HG03457 (cell line): ENCODE results near the gene C1orf105.
"Not testable (repeated sequence)": the region's sequence is repeated elsewhere in the genome, so short reads cannot be mapped to it uniquely, and the experiment has no call there.

ENCODE experiments used
- ATAC-seq: cut with Tn5 transposase; IDR thresholded peaks from one replicate; pipeline ENCODE4 v1.9.1; 2021; ENCODE audit warnings: moderate number of reproducible peaks; ENCODE audit not compliant: unreplicated experiment

C1orf105 gene

DNA sequence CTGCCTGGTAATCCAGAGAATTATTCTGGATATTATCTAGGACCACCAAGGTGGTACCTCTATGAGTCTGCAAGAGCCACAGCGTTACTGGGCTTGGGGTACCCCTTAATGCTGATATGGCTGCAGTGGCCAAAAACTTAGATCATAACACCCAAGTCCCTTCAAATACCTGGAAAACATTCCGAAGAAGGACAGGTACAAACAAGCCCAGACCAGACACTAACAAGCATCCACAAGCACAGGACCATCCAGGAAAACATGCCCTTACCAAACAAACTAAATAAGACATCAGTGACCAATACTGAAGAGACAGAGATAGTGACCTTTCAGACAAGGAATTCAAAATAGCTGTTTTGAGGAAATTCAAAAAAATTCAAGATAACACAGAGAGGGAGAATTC is 2.9 kb downstream of the C1orf105 start:
- ATAC-seq: no peak

DNA sequence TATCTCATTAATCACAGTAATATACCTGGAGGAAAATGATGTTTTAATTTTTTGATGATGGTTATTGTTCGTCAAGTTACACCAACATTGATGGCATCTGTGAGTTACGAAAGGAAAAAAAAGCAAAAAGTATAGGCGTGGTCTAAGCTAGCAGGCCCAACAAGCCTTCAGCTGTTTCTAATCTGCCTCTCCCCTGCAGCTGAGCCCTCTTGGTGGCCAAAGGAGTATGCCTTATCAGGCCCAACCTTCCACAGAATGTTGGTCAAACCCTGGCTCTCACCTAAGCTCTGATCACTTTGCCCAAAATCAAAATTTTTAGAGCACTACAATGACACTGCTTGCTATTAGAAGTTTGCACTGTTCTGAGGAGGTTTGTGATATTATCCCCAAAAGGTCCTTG is 4.9 kb downstream of the C1orf105 start:
- ATAC-seq: no peak

DNA sequence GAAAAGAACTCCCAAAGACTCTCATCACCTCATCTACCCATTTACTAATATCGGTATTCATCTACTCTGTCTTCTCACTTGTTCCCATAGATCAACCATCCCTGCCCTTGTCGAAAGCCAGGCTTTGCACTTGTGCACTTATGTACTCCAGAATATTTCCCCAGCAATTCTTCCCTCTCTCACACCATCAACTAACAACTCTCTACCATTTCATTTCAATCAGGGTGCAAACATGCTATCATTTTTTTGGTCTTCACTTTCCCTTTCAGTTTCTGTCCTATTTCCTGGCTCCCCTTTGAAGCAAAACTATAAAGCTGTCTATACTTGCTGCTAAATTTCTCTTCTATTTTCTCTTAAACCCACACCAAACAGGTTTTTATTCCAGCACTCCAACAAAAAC is 6.7 kb downstream of the C1orf105 start:
- no peak for ATAC-seq

DNA sequence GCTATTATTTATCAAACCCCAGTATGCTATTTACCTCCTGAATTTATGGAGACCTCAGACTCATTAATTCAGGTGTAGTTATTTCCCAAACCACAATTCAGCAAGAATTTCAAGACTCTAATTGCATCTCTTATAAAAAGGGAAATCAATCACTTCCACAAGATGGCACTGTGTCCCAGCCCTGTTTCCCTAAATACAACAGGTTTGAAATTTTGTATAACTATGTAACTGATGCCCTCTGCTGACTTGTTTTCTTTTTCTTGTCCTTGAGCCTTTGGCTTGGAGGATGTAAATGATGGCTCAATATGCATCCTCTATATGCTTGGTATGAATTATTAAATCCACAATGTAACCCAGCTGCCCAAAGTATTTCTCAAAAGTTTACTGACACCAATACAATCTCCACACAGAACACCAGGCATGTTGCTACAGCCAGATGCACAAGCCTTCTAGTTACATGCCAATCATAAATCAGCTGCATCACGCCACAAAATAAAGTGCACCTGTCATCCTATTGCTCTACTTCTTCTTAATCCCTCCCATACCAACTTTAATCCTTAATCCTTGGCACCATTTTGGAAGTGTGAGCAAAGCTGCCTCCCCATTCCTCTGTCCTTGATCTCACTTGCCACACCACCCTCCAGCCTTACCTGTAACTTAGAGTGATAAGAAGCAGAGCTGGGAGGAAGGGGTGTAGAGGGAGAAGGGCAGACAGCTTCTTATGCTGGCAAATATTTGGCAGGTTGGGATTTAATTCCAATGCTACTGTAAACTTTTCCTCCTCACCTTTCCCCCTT is 9.0 kb downstream of the C1orf105 start:
- no peak for ATAC-seq

DNA sequence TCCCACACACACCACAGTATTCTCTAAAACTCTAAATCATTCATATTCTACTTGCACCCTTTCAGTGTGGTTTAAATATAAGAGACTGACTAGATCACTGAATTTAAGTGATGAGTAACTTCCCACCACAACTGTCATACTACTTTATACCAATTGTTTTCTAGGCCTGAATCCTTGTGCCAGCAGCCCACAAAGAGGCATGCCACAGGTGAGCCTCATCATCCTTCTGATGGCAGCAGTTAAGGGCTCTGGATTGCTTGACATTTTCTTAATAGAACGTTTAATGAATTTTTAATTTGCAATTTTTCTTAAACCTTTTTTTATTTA is 9.6 kb downstream of the C1orf105 start:
- ATAC-seq: no peak

DNA sequence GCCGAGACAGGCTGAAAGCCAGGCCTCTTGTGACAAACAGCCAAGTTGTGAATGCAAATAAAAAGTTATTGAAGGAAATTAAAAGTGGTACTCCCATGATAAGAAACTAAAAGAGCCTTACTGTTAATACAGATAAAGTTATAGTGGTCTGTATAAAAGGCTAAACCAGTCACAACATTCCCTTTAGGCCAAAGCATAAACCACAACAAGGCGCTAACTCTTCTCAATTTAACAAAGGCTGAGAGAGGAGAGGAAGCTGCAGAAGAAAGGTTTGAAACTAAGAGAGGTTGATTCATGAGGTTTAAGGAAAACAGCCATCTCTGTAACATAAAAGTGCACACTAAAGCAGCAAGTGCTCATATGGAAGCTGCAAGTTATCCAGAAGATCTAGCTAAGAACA is 10.7 kb downstream of the C1orf105 start:
- no peak for ATAC-seq

DNA sequence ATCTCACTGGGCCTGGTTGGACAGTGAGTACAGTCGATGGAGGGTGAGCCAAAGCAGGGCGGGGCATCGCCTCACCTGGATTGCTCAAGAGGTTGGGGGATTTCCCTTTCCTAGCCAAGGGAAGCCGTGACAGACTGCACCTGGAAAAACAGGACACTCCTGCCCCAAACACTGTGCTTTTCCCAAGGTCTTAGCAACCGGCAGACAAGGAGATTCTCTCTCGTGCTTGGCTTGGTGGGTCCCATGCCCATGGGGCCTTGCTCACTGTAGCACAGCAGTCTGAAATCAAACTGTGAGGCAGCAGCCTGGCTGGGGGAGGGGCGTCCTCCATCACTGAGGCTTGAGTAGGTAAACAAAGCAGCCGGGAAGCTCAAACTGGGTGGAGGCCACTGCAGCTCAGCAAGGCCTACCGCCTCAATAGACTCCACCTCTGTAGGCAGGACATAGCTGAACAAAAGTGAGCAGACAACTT is 11.3 kb downstream of the C1orf105 start:
- no peak for ATAC-seq

DNA sequence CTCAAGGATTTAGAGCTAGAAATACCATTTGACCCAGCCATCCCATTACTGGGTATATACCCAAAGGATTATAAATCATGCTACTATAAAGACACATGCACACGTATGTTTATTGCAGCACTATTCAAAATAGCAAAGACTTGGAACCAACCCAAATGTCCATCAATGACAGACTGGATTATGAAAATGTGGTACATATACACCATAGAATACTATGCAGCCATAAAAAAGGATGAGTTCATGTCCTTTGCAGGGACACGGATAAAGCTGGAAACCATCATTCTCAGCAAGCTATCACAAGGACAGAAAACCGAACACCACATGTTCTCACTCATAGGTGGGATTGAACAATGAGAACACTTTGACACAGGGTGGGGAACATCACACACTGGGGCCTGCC is 16.7 kb downstream of the C1orf105 start:
- ATAC-seq: not testable (repeated sequence)

DNA sequence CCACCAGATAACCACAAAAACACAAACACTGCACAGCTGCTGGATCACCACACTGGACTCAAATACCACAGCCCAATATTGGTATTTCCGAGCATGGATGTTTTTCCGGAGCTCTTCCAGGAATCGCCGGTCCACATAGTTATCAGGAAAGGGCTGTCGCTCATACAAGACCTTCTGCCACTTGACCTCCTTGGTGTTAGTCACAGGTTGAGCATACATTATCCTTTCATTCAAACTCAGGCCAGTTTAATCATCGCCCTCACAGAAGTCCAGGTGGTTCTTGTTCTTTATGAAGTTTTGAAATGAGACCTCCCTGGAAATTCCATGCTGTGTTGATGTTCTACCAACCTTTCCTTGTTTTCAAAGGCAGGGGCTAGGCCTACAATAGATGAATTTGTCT is 21.9 kb downstream of the C1orf105 start:
- no peak for ATAC-seq

DNA sequence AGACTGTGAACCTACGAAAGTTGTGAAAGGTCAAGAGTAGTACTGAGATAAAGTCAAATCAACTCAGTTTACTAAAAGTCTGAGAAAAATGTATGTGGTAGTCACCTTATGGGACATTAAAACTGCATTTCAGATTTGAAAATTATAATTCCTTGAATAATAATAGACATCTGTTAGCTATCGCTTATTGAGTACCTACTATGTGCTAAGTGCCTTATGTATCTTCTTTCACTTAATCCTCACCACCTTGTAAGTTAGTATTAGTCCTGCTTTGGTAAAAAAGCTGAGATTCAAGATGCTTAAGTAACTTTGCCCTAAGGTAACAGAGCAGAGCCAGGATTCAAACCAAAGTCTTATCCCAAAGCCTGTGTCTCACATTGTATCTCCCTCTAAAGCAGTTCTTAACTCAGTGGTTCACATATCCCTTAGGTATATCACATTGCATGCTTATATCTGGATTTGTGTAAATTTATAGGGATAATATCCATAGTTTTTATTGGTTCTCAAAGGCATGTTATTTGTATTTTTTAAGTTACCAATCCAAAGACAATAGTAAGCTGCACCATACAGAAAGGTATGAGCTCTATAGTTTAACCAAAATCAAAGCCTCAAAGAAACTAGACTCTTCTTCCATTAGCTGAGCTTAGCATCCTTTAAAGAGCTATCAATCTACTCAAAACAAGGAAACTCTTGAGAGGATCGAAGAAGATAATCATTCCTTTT is 22.5 kb downstream of the C1orf105 start:
- ATAC-seq: no peak

DNA sequence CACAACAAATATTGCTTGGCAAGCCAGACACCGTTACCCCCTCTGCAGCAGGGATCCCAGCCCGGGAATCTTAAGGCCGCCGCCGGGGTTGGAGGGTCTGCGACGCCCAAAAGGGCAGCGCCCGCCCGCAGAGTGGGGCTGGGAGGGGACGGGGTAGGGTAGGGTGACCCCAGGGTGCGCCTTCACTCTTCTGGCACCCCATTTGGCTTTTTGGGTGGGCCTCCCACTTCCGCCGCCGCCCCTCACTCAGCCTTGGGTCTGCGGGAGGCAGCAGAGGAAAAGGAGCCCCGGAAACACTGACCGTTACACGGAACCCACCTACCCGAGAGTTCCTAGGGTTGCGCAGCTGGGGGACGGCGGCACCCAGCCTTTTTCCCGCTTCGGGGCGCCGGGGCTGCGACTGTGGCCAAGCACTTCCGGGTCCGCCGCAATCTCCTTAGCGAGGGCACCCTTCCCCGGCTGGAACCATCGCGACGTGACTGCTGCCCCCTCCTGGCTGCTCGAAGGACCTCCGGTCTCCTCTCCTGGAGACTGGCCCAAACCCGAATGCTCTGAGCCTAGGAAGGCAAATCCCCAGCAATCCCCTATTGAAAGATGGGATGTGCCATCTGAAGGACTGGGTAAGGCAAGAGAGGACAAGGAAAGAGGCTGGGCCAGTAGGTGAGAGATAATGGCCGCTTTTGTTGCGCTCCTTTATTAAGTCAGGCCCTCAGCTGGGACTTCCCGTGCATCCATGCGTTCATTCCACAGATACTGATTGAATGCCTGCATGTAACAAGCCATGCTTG is 23.4 kb downstream of the C1orf105 start, which contains the start of gene PIGC:
Gene PIGC (minus strand): TSS at position 404 of the 788 bp plus-strand sequence. CDS start 1,447 bp downstream, outside the sequence.
- ATAC-seq: peak; percentile 98

DNA sequence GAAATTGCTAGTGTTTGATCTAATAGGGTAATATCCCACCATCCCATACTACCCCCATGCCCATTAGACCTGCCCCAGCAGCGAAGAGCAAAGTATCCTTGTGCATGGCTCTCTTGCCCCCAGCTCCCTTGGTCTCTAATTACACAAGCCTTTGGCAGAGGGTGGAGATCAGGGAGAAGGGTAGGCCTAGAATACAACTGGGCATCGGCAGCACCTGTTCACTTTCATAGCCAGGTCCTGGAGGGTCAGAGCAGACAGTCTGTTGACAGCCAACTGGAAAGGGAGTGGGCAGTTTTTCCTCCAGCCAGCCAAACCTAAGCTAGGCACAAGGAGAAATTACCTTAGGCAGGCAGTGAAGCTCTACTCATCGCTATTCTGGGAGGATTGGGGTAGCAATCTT is 26.1 kb downstream of the C1orf105 start:
- ATAC-seq: no peak

DNA sequence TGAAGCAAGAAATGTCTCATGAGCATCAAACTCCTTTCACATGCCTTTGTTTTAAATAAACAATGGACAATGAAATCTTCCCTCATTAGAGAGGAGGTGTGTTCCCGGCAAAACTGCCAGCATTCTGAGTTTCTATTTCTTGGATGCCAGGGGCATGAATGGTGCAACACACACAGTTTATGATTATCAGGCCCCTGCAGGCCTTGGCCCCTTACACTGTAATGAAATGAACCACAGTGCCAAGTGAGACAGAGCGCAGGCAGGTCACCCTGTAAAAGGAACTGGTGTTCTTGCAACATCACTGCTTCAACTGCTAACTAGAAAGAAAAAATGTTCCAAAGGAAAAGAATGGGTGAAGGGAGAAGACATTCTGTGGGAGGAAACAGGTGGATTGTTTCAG is 27.2 kb downstream of the C1orf105 start:
- ATAC-seq: no peak

DNA sequence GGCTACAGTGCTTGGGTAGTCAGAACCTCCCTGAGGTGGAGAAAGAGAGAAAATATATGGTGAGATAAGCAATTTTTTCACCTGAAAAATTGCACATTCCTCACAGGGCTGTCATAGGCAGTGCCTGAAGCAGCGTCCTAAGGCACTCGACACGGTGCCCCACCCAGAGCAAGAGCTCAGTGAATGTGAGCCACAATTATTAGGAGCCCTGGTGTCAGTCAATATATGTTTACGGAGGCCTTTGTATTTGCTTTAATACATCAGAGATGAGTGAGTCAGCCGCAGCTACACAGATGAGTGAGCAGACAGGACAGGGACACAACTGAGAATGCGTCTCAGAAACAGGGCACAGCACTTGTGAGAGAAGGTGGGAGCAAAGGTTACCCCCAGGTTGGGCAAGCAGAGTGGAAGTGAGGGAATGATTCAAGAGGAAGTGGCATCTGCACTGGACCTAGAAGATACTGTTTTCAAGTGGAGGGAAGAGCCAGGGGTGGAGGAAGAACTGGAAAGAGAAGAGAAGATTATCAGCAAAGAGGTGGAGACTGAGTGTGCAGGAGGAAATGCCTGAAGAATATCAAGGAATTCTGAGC is 28.6 kb downstream of the C1orf105 start:
- no peak for ATAC-seq

DNA sequence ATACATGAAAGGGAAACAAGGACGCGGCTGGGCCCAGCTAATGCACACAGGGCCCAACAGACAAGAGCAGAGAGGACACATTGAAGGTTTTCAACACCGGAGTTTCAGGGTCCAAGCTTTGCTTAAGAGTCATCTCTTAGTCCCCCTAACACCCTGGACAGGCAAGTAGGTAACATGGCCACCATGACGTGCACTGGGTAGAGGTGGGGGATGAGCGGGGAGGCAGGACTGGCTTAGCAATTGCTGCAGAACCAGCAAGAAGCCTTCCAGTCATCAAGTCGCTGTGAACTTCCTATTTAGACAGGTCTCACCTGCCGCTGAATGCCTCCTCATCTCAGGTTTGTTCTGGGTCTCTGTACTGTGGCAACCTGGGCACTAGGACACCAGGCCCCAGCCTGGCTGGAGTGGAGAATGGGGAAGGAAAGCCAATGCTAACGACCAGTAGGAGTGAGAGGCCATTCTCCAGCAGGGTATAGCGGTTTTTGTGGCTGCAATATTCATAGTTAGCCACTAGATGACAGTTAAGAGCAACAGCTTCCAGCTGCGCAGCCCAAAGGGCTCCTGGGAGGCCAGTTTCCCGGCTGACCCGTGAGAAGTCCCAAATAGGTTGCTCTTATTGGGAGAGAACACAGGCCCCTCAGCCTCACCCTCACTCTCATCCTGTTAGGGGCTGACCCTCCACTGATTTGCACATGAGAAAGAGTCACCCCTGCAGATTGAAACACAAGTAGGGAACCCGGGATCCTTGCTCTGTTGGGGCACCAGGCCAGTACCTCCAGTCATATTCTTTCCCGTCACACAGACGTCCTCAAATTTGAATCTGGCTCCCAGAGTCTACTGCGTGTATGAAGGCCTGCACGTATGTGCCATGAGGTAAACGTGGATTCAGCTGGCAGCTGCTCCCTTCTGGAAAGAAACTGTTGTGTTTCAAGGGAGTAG is 29.4 kb downstream of the C1orf105 start:
- peak; percentile 76 for ATAC-seq

DNA sequence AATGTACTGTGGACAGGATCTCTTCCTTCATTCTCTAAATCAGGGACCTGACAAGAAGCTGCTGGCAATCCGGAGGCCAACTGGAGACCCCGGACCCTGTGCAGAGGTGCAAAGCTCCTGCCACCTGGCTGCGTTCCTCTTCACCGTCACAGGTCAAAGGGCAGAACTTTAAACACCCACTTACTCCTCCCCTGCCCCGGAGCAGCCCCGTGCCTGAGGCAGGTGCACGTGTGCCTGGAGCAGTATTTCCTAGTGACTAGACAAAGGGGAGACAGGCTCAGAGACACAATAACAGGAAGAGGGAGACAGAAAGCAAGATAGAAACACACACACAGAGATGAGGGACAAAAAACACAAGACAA is 30.0 kb downstream of the C1orf105 start:
- no peak for ATAC-seq

DNA sequence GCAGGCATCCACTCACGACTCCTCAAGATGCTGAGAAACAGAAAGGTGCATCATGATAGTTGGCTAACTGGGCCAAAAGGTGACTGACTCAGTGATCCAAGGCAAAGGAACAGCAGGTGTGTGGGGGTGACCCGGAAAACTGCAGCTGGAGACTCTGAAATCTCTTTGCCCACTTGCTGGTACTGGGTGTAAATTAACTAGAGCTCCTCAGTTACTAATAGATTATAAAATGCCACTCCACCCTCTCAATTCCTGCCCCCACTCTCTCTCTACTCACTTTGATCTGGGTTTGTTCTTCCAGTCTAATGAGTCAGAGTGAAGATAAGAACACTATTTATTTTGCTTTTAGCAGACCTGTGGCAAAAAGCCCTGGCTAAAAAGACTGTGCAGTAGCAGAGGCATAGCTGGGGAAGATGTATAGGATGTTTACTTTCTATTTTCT is 30.5 kb downstream of the C1orf105 start:
- no peak for ATAC-seq

DNA sequence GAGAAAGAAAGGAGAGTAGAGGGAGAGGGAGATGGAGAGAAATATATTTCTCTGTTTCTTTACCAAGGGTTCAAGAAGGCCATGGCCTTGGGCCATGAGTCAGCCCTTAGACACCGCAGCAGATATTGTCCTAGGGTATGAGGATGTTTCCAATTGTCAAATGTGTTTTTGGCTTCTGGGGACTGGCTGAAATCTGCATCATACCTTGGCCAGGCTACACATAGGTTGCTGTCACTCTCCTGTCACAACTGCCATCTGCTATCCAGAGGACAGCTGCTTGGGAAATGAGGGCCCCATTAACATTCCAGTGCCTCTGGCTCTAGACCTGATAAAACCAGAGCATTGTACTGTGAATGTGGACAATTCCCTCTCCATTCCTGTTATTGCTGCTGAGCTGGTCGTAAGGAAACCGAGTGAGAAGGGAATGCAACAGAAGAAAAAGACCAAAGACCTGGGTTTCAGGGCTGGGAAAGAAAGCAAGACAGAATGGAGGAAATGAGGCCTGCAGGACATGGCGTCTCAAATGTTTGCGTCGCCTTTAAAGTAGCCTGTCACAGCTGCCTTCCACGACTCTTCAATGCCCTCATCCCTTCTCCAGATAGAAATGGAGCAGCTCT is 32.2 kb downstream of the C1orf105 start:
- ATAC-seq: no peak

DNA sequence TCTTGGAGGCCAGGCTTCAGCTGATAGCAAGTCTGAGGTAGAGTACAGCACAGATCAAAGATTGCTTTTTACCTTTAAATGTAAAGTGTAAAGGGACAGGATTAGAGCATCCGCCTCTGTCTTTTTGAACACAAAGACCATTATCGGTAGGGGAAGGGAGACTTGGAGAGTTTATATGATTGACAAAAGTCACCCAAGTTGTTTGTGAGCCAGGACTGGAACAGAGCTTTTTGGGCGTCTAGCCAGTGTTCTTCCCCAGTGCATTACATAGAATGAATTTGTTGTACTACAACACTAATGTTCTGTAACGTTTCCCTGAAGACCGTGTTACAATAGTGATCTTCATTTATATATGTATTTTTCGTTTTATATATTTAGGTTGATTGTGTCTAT is 32.7 kb downstream of the C1orf105 start:
- no peak for ATAC-seq

DNA sequence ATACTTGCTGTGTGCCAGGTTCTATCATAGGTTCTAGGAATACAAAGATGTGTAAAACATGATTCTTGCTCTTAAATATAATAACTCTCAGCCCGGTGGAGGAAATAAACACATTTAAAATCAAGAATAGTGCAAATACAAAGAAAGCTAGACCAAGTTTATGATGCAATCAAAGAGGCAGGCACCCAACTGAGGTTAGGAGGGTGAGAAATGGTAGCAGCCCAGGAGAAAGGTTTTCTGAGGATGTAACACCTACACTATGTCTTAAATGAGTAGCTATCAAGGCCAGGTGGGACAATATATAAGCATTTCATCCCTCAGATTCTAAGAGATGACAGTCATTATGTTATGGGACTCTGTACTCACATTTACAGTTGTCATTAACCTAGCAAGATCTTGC is 33.1 kb downstream of the C1orf105 start:
- no peak for ATAC-seq
